Nephron (organoid): ENCODE measurements around the gene KCNJ3.

Source experiments
- H3K27ac Mint-ChIP-seq, 3 experiments: 2 replicates each; pipeline ENCODE4 v1.8.0; 2020; ENCODE audit warnings: mixed read lengths in 3 of 3, mild to moderate bottlenecking in 2 of 3, moderate library complexity in 1 of 3
- H3K27me3 Mint-ChIP-seq: 2 replicates; pipeline ENCODE4 v1.8.0; 2021; ENCODE audit warnings: low read depth, mild to moderate bottlenecking, moderate library complexity, mixed read lengths
- H3K36me3 Mint-ChIP-seq: 2 replicates; pipeline ENCODE4 v1.8.0; 2020; ENCODE audit warnings: low read depth, mixed read lengths
- H3K4me1 Mint-ChIP-seq: 2 replicates; pipeline ENCODE4 v1.8.0; 2020; ENCODE audit warnings: mixed read lengths
- H3K4me3 Mint-ChIP-seq, 3 experiments: 2 replicates each; pipeline ENCODE4 v1.8.0; 2020; ENCODE audit warnings: mild to moderate bottlenecking in 3 of 3, mixed read lengths in 3 of 3, moderate library complexity in 2 of 3
- H3K9me3 Mint-ChIP-seq: 2 replicates; pipeline ENCODE4 v1.8.0; 2020; ENCODE audit warnings: mixed read lengths
- TF ChIP-seq, protein P1 (sequence below), 3 experiments: fragments of 200-600 bp; sonication (generic); IDR thresholded peaks; one replicate each; pipeline ENCODE4 v1.5.0; 2021; ENCODE audit warnings: antibody characterized with exemption in 3 of 3; ENCODE audit not compliant: unreplicated experiment in 3 of 3

The KCNJ3 gene

DNA sequence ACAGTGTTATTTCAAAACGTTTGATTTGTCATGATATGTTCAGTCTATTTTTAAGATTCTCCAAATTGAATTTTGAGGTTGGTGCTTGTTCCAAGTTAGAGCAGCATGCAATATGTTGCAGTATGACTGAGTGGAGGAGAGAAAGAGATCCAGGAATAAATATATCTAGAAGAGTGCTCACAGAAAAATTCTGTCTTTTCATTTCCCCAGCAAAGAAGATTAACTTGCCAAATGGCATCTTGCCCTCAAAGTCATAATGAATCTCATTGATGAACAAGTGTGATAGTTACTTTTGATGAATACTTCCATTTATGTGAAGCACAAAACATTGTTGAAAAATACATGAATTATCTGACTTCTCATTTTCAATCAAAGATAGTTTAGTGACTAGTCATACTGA, 95.9 kb downstream of the KCNJ3 start:
- Mint-ChIP-seq H3K27me3 (no peaks in the 10 kb centered on the region), H3K4me3 (no peak overlapping the region), H3K27ac (no peak overlapping the region), H3K9me3 (no peaks in the 10 kb centered on the region), H3K4me1 (no peaks in the 10 kb centered on the region), H3K36me3 (no peaks in the 10 kb centered on the region)
- TF ChIP-seq, protein P1, sequence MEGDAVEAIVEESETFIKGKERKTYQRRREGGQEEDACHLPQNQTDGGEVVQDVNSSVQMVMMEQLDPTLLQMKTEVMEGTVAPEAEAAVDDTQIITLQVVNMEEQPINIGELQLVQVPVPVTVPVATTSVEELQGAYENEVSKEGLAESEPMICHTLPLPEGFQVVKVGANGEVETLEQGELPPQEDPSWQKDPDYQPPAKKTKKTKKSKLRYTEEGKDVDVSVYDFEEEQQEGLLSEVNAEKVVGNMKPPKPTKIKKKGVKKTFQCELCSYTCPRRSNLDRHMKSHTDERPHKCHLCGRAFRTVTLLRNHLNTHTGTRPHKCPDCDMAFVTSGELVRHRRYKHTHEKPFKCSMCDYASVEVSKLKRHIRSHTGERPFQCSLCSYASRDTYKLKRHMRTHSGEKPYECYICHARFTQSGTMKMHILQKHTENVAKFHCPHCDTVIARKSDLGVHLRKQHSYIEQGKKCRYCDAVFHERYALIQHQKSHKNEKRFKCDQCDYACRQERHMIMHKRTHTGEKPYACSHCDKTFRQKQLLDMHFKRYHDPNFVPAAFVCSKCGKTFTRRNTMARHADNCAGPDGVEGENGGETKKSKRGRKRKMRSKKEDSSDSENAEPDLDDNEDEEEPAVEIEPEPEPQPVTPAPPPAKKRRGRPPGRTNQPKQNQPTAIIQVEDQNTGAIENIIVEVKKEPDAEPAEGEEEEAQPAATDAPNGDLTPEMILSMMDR (IDR thresholded peaks at IDR 0.05; ENCODE audit: unreplicated experiment in 3 of 3) = no peak

DNA sequence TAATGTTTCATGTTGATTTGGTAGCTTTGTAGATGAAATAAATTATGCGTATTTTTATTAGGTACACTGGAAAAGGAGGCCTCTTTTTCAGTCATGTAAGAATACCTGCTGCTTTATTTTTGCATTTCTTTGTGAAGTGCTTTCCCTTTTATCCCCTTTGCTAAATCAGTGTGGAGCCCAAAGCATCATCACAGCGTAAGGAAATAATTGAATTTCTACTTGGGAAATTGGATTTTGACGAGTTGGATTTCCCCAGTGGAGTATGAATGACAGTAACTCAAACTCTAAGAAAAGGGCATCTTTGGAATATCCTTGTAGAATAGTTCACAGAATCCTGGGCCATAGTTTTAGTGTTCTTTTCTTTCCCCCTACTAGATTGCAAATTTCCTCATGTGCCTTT, 97.2 kb downstream of the KCNJ3 start:
- Mint-ChIP-seq H3K27me3 (no peaks in the 10 kb centered on the region), H3K36me3 (no peaks in the 10 kb centered on the region), H3K4me1 (no peaks in the 10 kb centered on the region), H3K9me3 (no peaks in the 10 kb centered on the region), H3K4me3 (no peak overlapping the region), H3K27ac (no peak overlapping the region)
- TF ChIP-seq, protein P1 (IDR thresholded peaks at IDR 0.05; ENCODE audit: unreplicated experiment in 3 of 3) = no peak

DNA sequence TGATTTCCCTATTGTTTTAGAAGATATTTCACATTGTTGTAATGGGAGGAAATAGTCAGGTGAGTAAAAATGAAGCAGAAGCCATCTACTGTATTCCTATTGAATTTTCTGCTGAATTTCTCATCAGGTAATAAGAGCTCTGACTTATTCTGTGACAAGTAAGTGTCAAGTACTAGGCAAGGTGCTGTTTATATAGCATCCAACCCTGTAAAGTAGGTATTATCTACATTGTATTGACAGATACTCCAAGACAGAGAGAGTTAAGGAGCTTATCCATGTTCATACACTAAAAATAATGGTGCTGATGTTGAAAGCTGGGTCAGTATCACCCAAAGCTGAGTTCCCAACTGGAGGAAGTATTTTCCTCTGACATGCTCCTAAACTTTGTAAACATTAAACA, 106.0 kb downstream of the KCNJ3 start:
- H3K27ac Mint-ChIP-seq = no peak overlapping the region
- no peaks in the 10 kb centered on the region for H3K9me3 Mint-ChIP-seq
- peaks cover 3% of the 10 kb centered on the region for H3K36me3 Mint-ChIP-seq
- no peaks in the 10 kb centered on the region for H3K4me1 Mint-ChIP-seq
- H3K27me3 Mint-ChIP-seq = no peaks in the 10 kb centered on the region
- TF ChIP-seq, protein P1 (IDR thresholded peaks at IDR 0.05; ENCODE audit: unreplicated experiment in 3 of 3) = no peak
- H3K4me3 Mint-ChIP-seq = no peak overlapping the region

DNA sequence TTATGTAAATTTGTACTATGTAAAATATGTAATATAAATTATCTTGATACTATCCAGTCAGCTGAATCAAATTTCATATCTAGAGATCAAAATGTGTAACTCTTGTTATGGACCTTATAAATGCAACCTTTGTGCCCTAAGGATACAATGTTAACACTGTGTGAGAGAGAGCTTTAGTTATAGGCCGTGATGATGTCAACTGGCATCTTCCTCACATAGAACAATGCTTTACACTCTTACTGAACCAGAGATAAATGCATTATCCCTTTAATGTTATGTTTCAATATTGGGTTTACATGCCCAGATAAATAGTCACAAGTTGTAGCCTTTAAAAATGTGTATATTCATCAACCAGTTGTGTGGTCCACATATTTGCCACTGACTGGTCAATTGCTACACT, 115.1 kb downstream of the KCNJ3 start:
- H3K36me3 Mint-ChIP-seq = no peaks in the 10 kb centered on the region
- no peak overlapping the region for H3K27ac Mint-ChIP-seq
- H3K27me3 Mint-ChIP-seq = no peaks in the 10 kb centered on the region
- no peaks in the 10 kb centered on the region for H3K9me3 Mint-ChIP-seq
- H3K4me1 Mint-ChIP-seq = no peaks in the 10 kb centered on the region
- TF ChIP-seq, protein P1 (IDR thresholded peaks at IDR 0.05; ENCODE audit: unreplicated experiment in 3 of 3) = no peak
- no peak overlapping the region for H3K4me3 Mint-ChIP-seq

DNA sequence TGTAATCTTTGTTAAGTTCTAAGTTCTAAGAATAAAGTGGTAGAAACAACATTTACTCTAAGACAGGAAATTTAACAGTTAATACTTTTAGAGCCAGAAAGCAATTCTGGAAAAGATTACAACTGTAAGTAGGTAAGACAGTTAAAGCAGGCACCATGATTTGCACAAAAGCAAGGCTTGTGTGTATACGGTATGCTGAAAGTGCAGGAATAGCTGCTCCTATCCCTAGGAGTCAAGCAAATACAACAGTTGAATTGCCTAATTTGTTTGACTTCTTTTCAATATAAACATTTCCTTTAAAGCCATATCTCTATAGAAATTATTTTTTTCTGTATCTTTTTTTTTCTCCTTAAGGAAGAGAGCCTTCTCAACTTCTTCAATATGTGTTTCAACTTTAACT, 116.4 kb downstream of the KCNJ3 start:
- Mint-ChIP-seq H3K27ac (no peak overlapping the region), H3K36me3 (no peaks in the 10 kb centered on the region), H3K4me3 (no peak overlapping the region), H3K27me3 (no peaks in the 10 kb centered on the region), H3K9me3 (no peaks in the 10 kb centered on the region), H3K4me1 (no peaks in the 10 kb centered on the region)
- TF ChIP-seq, protein P1 (IDR thresholded peaks at IDR 0.05; ENCODE audit: unreplicated experiment in 3 of 3) = no peak

DNA sequence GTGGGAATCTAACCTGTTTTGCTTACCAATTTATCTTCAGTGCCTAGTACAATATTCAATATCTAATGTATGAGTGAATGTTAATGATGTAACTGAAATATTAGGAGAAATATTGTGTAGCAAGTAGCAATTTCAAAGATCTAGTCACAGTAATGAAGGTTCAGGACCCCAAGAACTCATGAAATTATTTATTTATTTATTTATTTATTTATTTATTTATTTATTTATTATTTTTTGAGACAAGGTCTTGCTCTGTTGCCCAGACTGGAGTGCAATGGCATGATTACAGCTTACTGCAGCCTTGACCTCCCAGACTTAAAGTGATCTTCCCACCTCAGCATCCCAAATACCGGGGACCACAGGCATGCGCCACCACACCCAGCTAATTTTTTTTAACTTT, 126.9 kb downstream of the KCNJ3 start:
- no peak overlapping the region for H3K27ac Mint-ChIP-seq
- H3K4me3 Mint-ChIP-seq = no peak overlapping the region
- no peaks in the 10 kb centered on the region for H3K9me3 Mint-ChIP-seq
- TF ChIP-seq, protein P1 (IDR thresholded peaks at IDR 0.05; ENCODE audit: unreplicated experiment in 3 of 3) = no peak
- no peaks in the 10 kb centered on the region for H3K36me3 Mint-ChIP-seq
- no peaks in the 10 kb centered on the region for H3K4me1 Mint-ChIP-seq
- no peaks in the 10 kb centered on the region for H3K27me3 Mint-ChIP-seq
